ENCODE measurements around the gene MT1B.
"Not testable (repeated sequence)": the region's sequence is repeated elsewhere in the genome, so short reads cannot be mapped to it uniquely, and the experiment has no call there.

MT1B gene

GRCh38 chr16:56637814-56638750 lies 13.6 kb upstream of the MT1B start, which contains the start of gene MT1A:
TSS of gene MT1A (plus strand) at chr16:56638666. CDS start at chr16:56638739, 73 bp downstream.
- DNase-seq (ENCODE audit: low read depth in 2 of 2) = no peak

- no peak for DNase-seq (ENCODE audit: low read depth in 2 of 2)
These were observed 12.6 kb upstream of the MT1B start for GRCh38 chr16:56639045-56639444.

DNA sequence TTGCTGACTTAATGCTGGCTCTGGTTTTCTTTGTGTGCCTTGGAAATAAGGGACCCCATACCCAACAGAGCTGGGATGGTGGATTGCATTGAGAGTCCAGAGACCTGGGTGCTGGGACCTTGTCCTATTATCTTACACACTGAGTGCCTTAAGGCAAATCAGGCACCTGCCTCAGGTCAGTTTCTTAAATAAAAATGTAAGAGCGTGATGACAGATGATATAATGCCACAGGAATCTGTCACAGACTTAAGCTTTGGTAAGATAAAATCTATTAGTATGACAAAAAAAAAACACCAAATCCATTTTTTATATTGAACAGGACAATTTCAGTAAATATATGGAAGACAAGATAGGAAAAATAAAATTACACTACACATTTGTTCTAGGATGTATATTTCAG lies 11.6 kb upstream of the MT1B start:
- DNase-seq (ENCODE audit: low read depth in 2 of 2) = no peak

DNA sequence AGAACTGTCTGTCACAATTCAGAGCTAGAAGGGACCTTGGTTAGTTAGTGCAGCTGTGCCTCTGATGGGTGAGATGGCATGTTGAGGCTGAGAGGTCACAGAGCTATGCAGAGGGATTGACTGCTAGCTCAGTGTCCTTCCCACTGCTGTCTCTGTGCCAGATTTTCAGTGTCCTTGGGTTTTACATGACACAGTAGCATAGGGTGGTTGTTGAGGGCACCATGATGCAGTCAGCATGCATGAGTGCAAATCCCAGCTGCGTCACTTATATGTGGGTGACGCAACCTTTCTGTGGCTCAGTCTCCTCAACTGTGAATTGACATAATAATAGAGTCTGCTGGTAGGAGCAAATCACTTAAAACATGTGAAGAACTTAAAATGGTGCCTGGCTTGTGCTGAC lies 10.5 kb upstream of the MT1B start:
- DNase-seq (ENCODE audit: low read depth in 2 of 2) = no peak

DNA sequence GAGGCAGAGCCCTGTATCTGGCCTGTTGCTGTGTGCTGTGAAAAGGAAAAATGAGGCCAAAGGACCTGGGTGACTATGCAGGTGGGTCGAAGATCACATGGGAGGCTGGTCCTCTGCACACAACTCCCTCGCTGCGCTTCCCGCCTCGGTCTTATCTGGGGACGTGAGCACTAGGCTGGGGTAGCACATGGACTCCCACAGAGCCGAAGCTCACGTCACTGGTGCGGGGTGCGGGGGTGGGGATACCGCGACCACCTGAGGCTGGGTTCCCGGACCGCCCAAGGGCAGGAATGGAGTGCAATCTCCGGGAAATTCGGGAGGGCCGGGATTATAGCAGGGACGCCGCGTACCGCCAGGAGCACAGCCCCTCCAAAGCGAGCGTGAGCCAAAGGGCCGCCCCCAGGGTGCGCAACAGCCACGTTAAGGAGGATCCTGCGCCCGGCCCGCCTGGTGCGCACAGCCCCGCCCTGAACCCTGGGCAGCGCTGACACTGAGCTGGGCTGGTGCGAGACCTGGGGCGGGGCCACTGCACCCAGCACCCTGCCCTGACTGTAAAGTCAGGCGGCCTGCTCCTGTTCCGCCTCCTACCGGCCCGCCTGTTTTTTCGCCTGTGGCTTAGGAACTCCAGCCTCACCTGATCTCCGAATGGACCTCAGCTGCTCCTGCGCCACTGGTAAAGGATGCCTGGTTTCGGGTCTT lies 8.5 kb upstream of the MT1B start:
- peak; percentile 63 to 69 for DNase-seq (ENCODE audit: low read depth in 2 of 2)

- no peak for DNase-seq (ENCODE audit: low read depth in 2 of 2)
These were observed 7.9 kb upstream of the MT1B start for GRCh38 chr16:56643833-56644232.

GRCh38 chr16:56645311-56645710 lies 6.4 kb upstream of the MT1B start:
- DNase-seq (ENCODE audit: low read depth in 2 of 2) = no peak

GRCh38 chr16:56645838-56646237 lies 5.8 kb upstream of the MT1B start:
- no peak for DNase-seq (ENCODE audit: low read depth in 2 of 2)

DNA sequence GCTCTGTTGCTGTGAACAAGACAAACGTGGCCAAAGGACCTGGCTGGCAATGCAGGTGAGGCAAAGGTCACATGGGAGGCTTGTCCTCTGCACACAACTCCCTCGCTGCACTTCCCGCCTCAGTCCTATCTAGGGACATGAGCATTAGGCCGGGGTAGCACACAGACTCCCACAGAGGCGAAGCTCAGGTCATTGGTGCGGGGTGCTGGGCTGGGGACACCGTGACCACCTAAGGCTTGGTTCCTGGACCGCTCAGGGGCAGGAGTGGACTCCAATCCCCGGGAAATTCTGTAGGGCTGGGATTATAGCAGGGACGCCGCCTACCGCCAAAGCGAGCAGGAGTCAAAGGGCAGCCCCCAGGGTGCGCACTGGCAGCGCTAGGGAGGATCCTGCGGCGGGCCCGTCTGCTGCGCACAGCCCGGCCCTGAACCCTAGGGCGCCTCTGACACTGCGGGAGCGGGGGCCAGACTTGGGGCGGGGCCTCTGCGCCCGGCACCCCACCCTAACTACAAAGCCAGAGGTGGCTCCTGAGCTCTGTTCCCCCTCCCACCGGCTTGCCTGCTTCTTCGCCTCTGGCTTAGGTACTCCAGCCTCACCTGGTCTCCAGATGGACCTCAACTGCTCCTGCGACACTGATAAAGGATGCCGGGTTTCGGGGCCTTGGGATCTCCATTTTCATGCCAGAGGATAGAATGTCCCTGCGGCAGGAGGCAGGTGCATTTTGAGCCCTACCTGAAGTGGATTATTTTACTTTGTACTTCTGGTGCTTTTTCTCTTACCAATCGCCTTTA lies 3.9 kb upstream of the MT1B start:
- DNase-seq (ENCODE audit: low read depth in 2 of 2) = no peak

- DNase-seq (ENCODE audit: low read depth in 2 of 2) = no peak
These were observed 2.4 kb upstream of the MT1B start for GRCh38 chr16:56649271-56649670.

DNA sequence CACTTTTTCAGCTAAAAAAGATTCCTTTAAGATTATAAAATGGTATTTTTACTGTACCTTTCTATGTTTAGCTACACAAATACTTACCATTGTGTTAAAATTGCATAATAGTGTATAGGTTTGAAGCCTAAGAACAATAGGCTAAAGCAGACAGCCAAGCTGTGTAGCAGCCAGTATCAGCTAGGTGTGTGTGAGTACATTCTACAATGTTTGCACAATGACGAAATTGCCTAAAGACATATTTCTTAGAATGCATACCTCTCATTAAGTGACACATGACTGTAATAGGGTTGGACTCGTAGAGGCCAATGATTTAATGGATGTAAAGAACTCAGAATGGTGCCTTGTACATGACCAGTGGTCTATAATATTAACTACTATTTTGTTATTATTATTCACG lies 1.9 kb upstream of the MT1B start:
- DNase-seq (ENCODE audit: low read depth in 2 of 2) = no peak

GRCh38 chr16:56652600-56652999 lies 914 bp downstream of the MT1B start:
- no peak for DNase-seq (ENCODE audit: low read depth in 2 of 2)

- DNase-seq (ENCODE audit: low read depth in 2 of 2) = no peak
These were observed 1.5 kb downstream of the MT1B start for GRCh38 chr16:56653218-56653617.

DNA sequence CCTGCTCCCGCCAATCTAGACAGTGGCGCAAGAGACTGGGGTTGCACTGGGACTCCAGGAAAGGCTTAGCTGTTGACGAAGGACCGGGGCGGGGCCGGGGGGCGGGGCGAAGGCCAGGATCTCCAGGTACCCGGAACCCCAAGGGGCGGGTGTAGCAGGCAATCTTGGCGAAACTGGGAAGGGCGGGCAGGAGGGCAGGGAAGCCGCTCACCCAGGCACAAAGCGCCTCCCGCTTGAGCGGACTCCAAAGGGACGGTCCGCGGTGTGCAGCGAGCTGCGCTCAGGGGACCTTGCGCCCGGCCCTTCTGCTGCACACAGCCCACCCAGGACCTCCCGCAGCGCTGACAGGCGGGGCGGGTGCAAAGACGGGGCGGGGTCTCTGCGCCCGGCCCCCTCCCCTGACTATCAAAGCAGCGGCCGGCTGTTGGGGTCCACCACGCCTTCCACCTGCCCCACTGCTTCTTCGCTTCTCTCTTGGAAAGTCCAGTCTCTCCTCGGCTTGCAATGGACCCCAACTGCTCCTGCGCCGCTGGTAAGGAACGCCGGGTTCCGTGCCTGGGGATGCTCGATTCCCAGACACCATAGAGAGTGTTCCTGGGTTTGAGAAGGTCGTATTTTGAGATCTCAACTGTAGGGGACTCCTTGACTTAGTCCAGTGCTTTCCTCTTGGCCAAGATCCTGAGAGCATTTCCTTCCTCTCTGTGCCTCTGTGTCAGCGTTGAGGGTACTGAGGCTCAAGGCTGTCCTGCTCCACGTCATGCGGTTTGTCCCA lies 6.1 kb downstream of the MT1B start, which contains the start of gene MT1F:
Gene MT1F (plus strand): TSS at position 405 of the 772 bp plus-strand sequence. CDS start 100 bp downstream, at position 505.
- peak; percentile 58 to 69 for DNase-seq (ENCODE audit: low read depth in 2 of 2)

GRCh38 chr16:56658327-56658875 lies 6.7 kb downstream of the MT1B start:
- DNase-seq (ENCODE audit: low read depth in 2 of 2) = no peak

DNA sequence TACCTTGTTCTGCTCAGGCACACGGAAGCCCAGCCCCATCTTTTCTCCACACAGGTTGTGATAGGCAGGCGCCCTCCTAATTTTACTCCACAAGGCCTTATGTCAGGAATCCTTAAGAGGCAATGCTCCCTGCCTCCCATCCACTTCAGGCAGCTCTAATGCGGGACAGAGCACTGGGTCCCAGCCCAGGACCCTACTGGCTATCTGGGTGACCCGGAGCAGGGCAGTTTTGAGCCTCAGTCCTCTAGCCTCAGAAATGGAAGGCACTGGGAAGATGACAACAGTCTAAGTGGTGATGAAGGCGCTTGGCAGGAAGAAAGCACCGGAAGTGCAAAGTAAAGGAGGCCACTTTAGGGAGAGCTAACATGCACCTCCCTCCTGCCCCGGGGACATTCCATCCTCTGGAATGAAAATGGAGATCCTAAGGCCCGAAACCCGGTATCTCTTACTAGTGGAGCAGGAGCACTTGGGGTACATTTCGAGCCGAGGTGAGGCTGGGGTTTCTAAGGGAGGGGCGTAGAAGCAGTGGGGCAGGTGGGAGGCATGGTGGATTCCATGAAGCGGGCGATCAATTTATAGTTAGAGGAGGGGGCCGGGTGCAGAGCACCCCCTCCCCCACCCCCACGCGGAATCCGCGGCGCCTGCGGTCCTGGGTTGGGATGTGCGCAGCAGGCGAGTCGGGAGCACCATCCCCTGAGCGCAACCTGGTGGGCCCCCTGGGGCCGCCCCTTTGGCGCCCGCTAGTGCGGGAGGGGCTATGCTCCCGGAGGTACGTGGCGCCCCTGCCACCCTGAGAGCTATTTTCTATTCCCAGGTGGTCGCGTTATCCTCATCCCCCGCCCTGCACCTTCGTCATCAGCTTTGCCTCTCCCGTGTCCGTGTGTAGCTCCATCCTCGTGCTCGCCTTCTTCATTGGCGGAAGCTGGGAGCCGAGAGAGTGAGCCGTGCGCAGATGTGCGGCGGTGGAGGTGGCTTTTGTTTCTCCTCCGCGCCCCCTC lies 11.0 kb downstream of the MT1B start:
- no peak for DNase-seq (ENCODE audit: low read depth in 2 of 2)

GRCh38 chr16:56664506-56664905 lies 12.8 kb downstream of the MT1B start:
- DNase-seq (ENCODE audit: low read depth in 2 of 2) = no peak

GRCh38 chr16:56665286-56666261 lies 13.9 kb downstream of the MT1B start:
- DNase-seq (ENCODE audit: low read depth in 2 of 2) = not testable (repeated sequence)

All from activated CD4-positive, alpha-beta T cell treated with anti-CD3 and anti-CD28 coated beads for 24 hours (primary cell).